GM12892 (cell line): ENCODE results near the gene SEMA6D.

Experiments used
- DNase-seq: peaks from one replicate; pipeline ENCODE4 v3.0.0; 2011; ENCODE audit not compliant: insufficient read length
- FAIRE-seq: peaks from 2 replicates; lab custom pipeline; 2011; peaks lifted over from hg19 to GRCh38; lab: Jason Lieb, UNC
- POLR2A ChIP-seq: IDR thresholded peaks from 2 replicates; pipeline ENCODE4 v1.6.1; 2011; ENCODE audit warnings: low read depth, low read length, control low read depth
- POLR2AphosphoS5 ChIP-seq: IDR thresholded peaks from 2 replicates; pipeline ENCODE4 v1.6.1; 2011; ENCODE audit warnings: low read depth, low read length, control low read depth
- TAF1 ChIP-seq: IDR thresholded peaks from 2 replicates; pipeline ENCODE4 v1.6.1; 2011; ENCODE audit warnings: low read depth, mild to moderate bottlenecking, control low read depth, low read length, borderline replicate concordance

SEMA6D gene

GRCh38 chr15:47768735-47769134 is 51.4 kb downstream of the SEMA6D start:
- DNase-seq, result no peak
- no peak for TF ChIP-seq TAF1
- TF ChIP-seq POLR2AphosphoS5, result no peak
- TF ChIP-seq POLR2A, result no peak

GRCh38 chr15:47769166-47769565 is 51.9 kb downstream of the SEMA6D start:
- no peak for FAIRE-seq
- no peak for DNase-seq
- TF ChIP-seq TAF1 (no peak), POLR2A (no peak), POLR2AphosphoS5 (no peak)

More at GRCh38 chr15:47768735-47769134, 51.4 kb downstream of the SEMA6D start:
- FAIRE-seq, result no peak

GRCh38 chr15:47773143-47773542 is 55.8 kb downstream of the SEMA6D start:
- DNase-seq (no peak), FAIRE-seq (no peak)
- TF ChIP-seq POLR2A (no peak), POLR2AphosphoS5 (no peak), TAF1 (no peak)

GRCh38 chr15:47778263-47778770 is 61.0 kb downstream of the SEMA6D start:
- DNase-seq (no peak), FAIRE-seq (no peak)
- TF ChIP-seq POLR2A (no peak), POLR2AphosphoS5 (no peak), TAF1 (no peak)

GRCh38 chr15:47780971-47781370 is 63.7 kb downstream of the SEMA6D start:
- no peak for FAIRE-seq
- DNase-seq, result no peak
- TF ChIP-seq POLR2AphosphoS5 (no peak), POLR2A (no peak), TAF1 (no peak)

- TF ChIP-seq POLR2A (no peak), TAF1 (no peak), POLR2AphosphoS5 (no peak)
- DNase-seq (no peak), FAIRE-seq (no peak)
These were observed 64.2 kb downstream of the SEMA6D start for GRCh38 chr15:47781527-47781926.

GRCh38 chr15:47784820-47785219 is 67.5 kb downstream of the SEMA6D start:
- TF ChIP-seq TAF1, result no peak
- no peak for TF ChIP-seq POLR2AphosphoS5
- TF ChIP-seq POLR2A, result no peak
- FAIRE-seq (no peak), DNase-seq (no peak)

- FAIRE-seq (no peak), DNase-seq (no peak)
- TF ChIP-seq POLR2A, result no peak
- no peak for TF ChIP-seq POLR2AphosphoS5
- no peak for TF ChIP-seq TAF1
These were observed 69.1 kb downstream of the SEMA6D start for GRCh38 chr15:47786371-47786770.

- TF ChIP-seq POLR2AphosphoS5, result no peak
- TF ChIP-seq TAF1, result no peak
- TF ChIP-seq POLR2A, result no peak
- no peak for DNase-seq
- no peak for FAIRE-seq
These were observed 70.6 kb downstream of the SEMA6D start for GRCh38 chr15:47787875-47788274.

- DNase-seq, result no peak
- TF ChIP-seq POLR2AphosphoS5, result no peak
- no peak for TF ChIP-seq POLR2A
- no peak for TF ChIP-seq TAF1
- no peak for FAIRE-seq
These were observed 71.4 kb downstream of the SEMA6D start for GRCh38 chr15:47788685-47789084.

GRCh38 chr15:47791161-47791560 is 73.9 kb downstream of the SEMA6D start:
- FAIRE-seq, result no peak
- no peak for DNase-seq
- TF ChIP-seq POLR2AphosphoS5 (no peak), POLR2A (no peak), TAF1 (no peak)

- DNase-seq (no peak), FAIRE-seq (no peak)
- TF ChIP-seq POLR2A, result no peak
- no peak for TF ChIP-seq POLR2AphosphoS5
- TF ChIP-seq TAF1, result no peak
These were observed 74.9 kb downstream of the SEMA6D start for GRCh38 chr15:47792231-47792630.

GRCh38 chr15:47794252-47794914 is 77.1 kb downstream of the SEMA6D start:
- DNase-seq (no peak), FAIRE-seq (no peak)
- TF ChIP-seq POLR2A (no peak), POLR2AphosphoS5 (no peak), TAF1 (no peak)
